PC-9 (cell line): ENCODE measurements around the gene SCAPER.
"Not testable (repeated sequence)": the region's sequence is repeated elsewhere in the genome, so short reads cannot be mapped to it uniquely, and the experiment has no call there.

Experiments
- CTCF ChIP-seq: fragments of 200-600 bp; sonication (generic); conservative IDR thresholded peaks from 2 replicates; pipeline ENCODE4 v1.6.1; 2017; ENCODE audit warnings: mixed run types, antibody characterized with exemption, mild to moderate bottlenecking, moderate library complexity
- EZH2 ChIP-seq: fragments of 200-600 bp; sonication (generic); IDR thresholded peaks from 2 replicates; pipeline ENCODE4 v1.8.0; 2017; ENCODE audit warnings: antibody characterized with exemption, low read depth

GRCh38 chr15:76887280-76888141 lies 17.6 kb downstream of the SCAPER start:
- TF ChIP-seq CTCF, EZH2: not testable (repeated sequence)
